ENCODE measurements around the gene NUTF2.

- TF ChIP-seq, protein P1, sequence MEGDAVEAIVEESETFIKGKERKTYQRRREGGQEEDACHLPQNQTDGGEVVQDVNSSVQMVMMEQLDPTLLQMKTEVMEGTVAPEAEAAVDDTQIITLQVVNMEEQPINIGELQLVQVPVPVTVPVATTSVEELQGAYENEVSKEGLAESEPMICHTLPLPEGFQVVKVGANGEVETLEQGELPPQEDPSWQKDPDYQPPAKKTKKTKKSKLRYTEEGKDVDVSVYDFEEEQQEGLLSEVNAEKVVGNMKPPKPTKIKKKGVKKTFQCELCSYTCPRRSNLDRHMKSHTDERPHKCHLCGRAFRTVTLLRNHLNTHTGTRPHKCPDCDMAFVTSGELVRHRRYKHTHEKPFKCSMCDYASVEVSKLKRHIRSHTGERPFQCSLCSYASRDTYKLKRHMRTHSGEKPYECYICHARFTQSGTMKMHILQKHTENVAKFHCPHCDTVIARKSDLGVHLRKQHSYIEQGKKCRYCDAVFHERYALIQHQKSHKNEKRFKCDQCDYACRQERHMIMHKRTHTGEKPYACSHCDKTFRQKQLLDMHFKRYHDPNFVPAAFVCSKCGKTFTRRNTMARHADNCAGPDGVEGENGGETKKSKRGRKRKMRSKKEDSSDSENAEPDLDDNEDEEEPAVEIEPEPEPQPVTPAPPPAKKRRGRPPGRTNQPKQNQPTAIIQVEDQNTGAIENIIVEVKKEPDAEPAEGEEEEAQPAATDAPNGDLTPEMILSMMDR (IDR thresholded peaks at IDR 0.05): no peak
- TF ChIP-seq POLR2A (IDR thresholded peaks at IDR 0.05) (no peak), POLR2AphosphoS5 (IDR thresholded peaks at IDR 0.05) (no peak), EP300 (IDR thresholded peaks at IDR 0.05) (no peak)
Measured at GRCh38 chr16:67825906-67826305, 20.8 kb upstream of the NUTF2 start.
